Kidney epithelial cell (primary cell): Measurements from ENCODE around the gene NUDT22. TPM values are rescaled to one million over a fixed set of nuclear protein-coding genes. Genes with fewer than 3 reads are reported as not detected.

Experiments
- DNase-seq: peaks from one replicate; pipeline ENCODE4 v3.0.0-alpha.2; 2010; ENCODE audit warnings: low read depth
- H3K27me3 ChIP-seq: 2 replicates; pipeline ENCODE4 v1.6.0; 2011; ENCODE audit warnings: low read length; ENCODE audit not compliant: control insufficient read depth, insufficient read depth
- H3K36me3 ChIP-seq: 2 replicates; pipeline ENCODE4 v1.5.1; 2011; ENCODE audit warnings: low read length; ENCODE audit not compliant: control insufficient read depth, insufficient read depth
- H3K4me3 ChIP-seq: 2 replicates; pipeline ENCODE4 v1.5.1; 2011; ENCODE audit warnings: low read depth, mild to moderate bottlenecking, control low read depth, low read length
- CTCF ChIP-seq: IDR thresholded peaks from 2 replicates; pipeline ENCODE4 v1.5.1; 2011; ENCODE audit warnings: mild to moderate bottlenecking, moderate library complexity, low read length, control low read depth, inconsistent platforms; ENCODE audit not compliant: insufficient read depth, poor library complexity, severe bottlenecking
- total RNA-seq: library from RNA; depleted of rRNA; stranded (reverse); fragments of >200 nt; gene quantifications from 2 replicates; pipeline ENCODE4 v1.2.3, GENCODE V29; 2015

Gene NUDT22
- total RNA-seq, 1 donor from 2014 or later: 50.7 TPM

DNA sequence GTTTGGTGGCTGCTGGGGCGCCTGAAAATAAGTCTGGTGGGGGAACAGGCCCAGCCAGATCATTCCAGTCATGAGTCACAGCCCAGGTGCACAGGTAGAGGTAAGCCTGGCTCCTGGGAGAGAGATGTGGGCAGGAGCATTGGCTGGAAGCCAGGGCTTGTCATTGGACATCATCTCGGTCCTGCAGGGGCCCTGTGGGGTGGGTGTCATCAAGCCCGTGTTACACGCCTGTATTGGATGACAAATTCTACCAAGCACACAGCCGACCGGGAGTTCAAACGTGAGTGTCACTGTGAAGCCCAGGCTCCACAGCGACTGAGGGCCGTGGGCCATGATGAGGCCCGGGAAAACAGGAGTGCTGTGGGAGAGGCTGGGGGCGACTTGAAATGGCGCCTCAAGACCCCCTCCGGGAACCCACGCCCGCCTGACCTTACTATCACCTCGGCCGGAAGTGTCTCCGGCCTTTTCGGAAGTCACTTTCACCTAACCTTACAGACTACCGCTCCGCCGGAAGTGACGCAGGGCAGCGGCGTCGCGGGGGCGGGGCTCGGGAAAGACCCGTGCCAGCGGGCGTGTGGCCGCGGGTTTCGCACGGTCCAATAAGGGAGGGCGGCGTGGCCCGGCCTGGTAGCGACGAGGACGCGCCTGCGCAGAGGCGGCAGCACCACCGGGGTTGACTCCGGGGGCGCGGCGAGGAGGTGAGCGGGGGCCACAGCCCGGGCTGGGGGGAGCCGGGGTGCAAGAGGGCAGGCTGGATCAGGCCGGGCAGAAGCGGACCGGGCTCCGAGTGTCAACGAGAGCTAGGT is 14.6 kb downstream of the NUDT22 start, which contains the start of gene FKBP2:
Gene FKBP2 (plus strand): TSS at position 661 of the 806 bp plus-strand sequence. CDS start 1,293 bp downstream, outside the sequence.
- TF ChIP-seq CTCF: no peak
- DNase-seq: peak; percentile 71
- Histone ChIP-seq H3K4me3 (peak within 1 kb of the TSS; percentile 87), H3K27me3 (no peaks in the 10 kb centered on the region), H3K36me3 (peaks cover 3% of the 10 kb centered on the region)

- TF ChIP-seq CTCF: no peak
- peaks cover 3% of the 10 kb centered on the region for H3K36me3 ChIP-seq
- no peaks in the 10 kb centered on the region for H3K27me3 ChIP-seq
- H3K4me3 ChIP-seq: peak overlapping the region; percentile 58
- no peak for DNase-seq
Measured at GRCh38 chr11:64241241-64241490, 15.1 kb downstream of the NUDT22 start.

DNA sequence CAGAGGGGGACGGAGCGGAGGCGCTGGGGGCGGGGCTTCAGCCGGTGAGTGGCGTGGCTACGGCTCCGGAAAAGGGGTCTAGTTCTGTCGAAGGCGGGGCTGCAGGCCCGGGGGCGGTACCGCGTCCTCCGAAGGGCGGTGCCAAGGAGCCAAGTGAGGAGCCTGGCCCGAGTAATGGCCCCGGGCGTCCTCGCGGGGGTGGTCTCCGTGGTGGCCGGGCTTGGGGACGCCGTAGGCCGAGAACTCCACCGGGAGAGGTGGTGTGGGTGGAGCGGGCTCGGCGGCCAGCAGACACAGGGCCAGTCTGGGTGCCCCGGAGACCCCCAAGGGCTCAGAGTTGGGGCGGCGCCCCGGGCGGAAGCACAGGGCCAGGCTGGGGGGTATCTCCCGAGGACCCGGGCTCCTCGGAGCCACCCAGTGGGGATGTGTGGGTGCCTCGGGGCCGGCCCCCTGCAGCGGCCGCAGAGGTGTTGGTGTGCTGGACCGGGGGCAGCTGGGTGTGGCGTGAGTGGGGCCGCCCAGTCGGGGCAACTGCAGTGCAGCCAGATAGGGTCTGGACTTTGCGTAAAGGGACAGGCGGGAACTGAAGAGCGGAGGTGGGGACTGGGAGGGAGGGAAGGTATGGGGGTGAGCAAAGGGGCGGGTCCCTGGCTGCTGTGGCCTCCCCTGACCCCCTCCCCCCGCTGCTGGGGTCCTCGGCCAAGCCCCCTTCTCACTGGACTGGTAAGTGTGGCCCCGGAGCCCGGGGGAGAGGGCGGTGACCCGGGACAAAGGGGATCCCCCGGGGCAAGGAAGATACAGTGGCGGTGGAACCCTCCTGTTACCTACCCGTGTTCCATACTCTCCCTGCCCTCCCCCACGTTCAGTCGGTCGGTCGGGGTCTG is 15.7 kb downstream of the NUDT22 start:
- peak overlapping the region; percentile 87 for H3K4me3 ChIP-seq
- H3K36me3 ChIP-seq: peaks cover 3% of the 10 kb centered on the region
- peak; percentile 80 for DNase-seq
- no peak for TF ChIP-seq CTCF
- H3K27me3 ChIP-seq: no peaks in the 10 kb centered on the region

- Histone ChIP-seq H3K36me3 (peaks cover 3% of the 10 kb centered on the region), H3K4me3 (no peak overlapping the region), H3K27me3 (no peaks in the 10 kb centered on the region)
- DNase-seq: no peak
- no peak for TF ChIP-seq CTCF
Measured at GRCh38 chr11:64243236-64243854, 17.3 kb downstream of the NUDT22 start.

DNA sequence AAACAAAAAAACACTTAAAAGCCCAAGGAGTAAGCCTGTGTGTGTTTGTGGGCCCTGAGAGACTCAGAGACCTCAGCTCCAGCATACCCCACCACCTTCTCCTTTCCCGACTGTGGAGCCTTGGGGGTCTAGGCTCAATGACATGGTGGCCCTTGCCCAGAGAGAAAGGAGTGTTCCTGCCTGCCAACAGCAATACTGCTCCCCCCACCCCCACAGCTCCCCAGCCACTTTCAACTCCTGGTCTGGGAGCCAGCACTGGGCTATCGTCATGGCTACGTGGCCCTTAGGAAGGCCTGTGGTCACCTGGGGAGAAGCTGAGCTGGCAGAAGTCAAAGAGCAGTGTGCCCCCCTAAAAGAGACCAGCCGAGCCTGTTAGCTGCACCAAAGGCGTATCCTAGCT is 18.0 kb downstream of the NUDT22 start:
- H3K27me3 ChIP-seq: no peaks in the 10 kb centered on the region
- TF ChIP-seq CTCF: no peak
- peaks cover 3% of the 10 kb centered on the region for H3K36me3 ChIP-seq
- DNase-seq: no peak
- H3K4me3 ChIP-seq: no peak overlapping the region
